GM18951 (cell line): ENCODE results near the gene CHST12.
"Not testable (repeated sequence)": the region's sequence is repeated elsewhere in the genome, so short reads cannot be mapped to it uniquely, and the experiment has no call there.

Experiments
- POLR2A ChIP-seq: IDR thresholded peaks from 4 replicates; pipeline ENCODE4 v1.6.1; 2011; ENCODE audit warnings: mild to moderate bottlenecking; ENCODE audit not compliant: insufficient read length, insufficient read depth; ENCODE audit errors: extremely low read depth
- in situ Hi-C: fragments of 300-500 bp; cut with MboI; formaldehyde crosslinking; loops from one replicate; pipeline ENCODE4 v1.12.0; 2022; ENCODE audit warnings: low sequenced_read_pairs, mixed read lengths, inconsistent platforms; ENCODE audit not compliant: unreplicated experiment

CHST12 gene

GRCh38 chr7:2383543-2384274 is 19.7 kb upstream of the CHST12 start:
- no peak for TF ChIP-seq POLR2A
- in situ Hi-C loops = no loop called here

- in situ Hi-C loops = no loop called here
These were observed 18.8 kb upstream of the CHST12 start for GRCh38 chr7:2384354-2385243.

GRCh38 chr7:2386122-2386521 is 17.3 kb upstream of the CHST12 start:
- in situ Hi-C loops = not testable (repeated sequence)

More at GRCh38 chr7:2384354-2385243, 18.8 kb upstream of the CHST12 start:
- no peak for TF ChIP-seq POLR2A

GRCh38 chr7:2386964-2387669 is 16.3 kb upstream of the CHST12 start:
- TF ChIP-seq POLR2A = no peak
- in situ Hi-C loops = no loop called here

- no peak for TF ChIP-seq POLR2A
- in situ Hi-C loops = no loop called here
These were observed 15.3 kb upstream of the CHST12 start for GRCh38 chr7:2387897-2388636.

- TF ChIP-seq POLR2A = no peak
- in situ Hi-C loops = no loop called here
These were observed 14.8 kb upstream of the CHST12 start for GRCh38 chr7:2388637-2388954.

- in situ Hi-C loops = not testable (repeated sequence)
These were observed 13.2 kb upstream of the CHST12 start for GRCh38 chr7:2390020-2390816.

- in situ Hi-C loops = no loop called here
These were observed 9.7 kb upstream of the CHST12 start for GRCh38 chr7:2393706-2394105.

GRCh38 chr7:2394566-2395082 is 8.8 kb upstream of the CHST12 start:
- in situ Hi-C loops = no loop called here
- TF ChIP-seq POLR2A = no peak

More at GRCh38 chr7:2393706-2394105, 9.7 kb upstream of the CHST12 start:
- no peak for TF ChIP-seq POLR2A

GRCh38 chr7:2398506-2398905 is 4.9 kb upstream of the CHST12 start:
- in situ Hi-C loops = no loop called here
- no peak for TF ChIP-seq POLR2A

GRCh38 chr7:2399848-2400587 is 3.4 kb upstream of the CHST12 start:
- in situ Hi-C loops = no loop called here
- TF ChIP-seq POLR2A = no peak

GRCh38 chr7:2402687-2403013 is 761 bp upstream of the CHST12 start:
- in situ Hi-C loops = no loop called here
- no peak for TF ChIP-seq POLR2A
